IMR-90 (cell line): ENCODE measurements around the gene LIPN. TPM values are rescaled to one million over a fixed set of nuclear protein-coding genes. Genes with fewer than 3 reads are reported as not detected.

Source experiments
- ATAC-seq: fragments of 200-7000 bp; cut with Tn5 transposase; 2 replicates; pipeline ENCODE4 v1.9.1; 2020; ENCODE audit warnings: low read depth, mild to moderate bottlenecking, moderate library complexity
- BruUV-seq: library from RNA; stranded (reverse); fragments of 400-500 nt; replicated peaks from 2 replicates; lab custom pipeline; 2021; lab: Mats Ljungman, UMichigan
- CTCF ChIA-PET: fragments of 300-600 bp; formaldehyde crosslinking; extraction: SDS; loops from one replicate; lab custom pipeline; 2021; ENCODE audit warnings: antibody characterized with exemption; lab: Yijun Ruan, JAX
- POLR2A ChIA-PET: fragments of 300-600 bp; sonication (Branson Sonifier 250); formaldehyde crosslinking; loops from one replicate; lab custom pipeline; 2022; ENCODE audit warnings: antibody characterized with exemption; ENCODE audit not compliant: unreplicated experiment; lab: Charles Lee
- DNase-seq: peaks from one replicate; pipeline ENCODE4 v3.0.0; 2013
- H2AFZ ChIP-seq: replicated peaks from 2 replicates; pipeline ENCODE3; 2013; ENCODE audit warnings: low read length, mild to moderate bottlenecking; ENCODE audit not compliant: poor library complexity
- H2AK5ac ChIP-seq: 2 replicates; pipeline ENCODE4 v1.6.1; 2013; ENCODE audit warnings: low read depth, low read length, inconsistent platforms
- H2AK9ac ChIP-seq: replicated peaks from 2 replicates; pipeline ENCODE3; 2013; ENCODE audit warnings: mild to moderate bottlenecking, low read depth, low read length, moderate library complexity; ENCODE audit not compliant: poor library complexity
- H2BK120ac ChIP-seq: 2 replicates; pipeline ENCODE4 v1.6.1; 2013; ENCODE audit warnings: low read depth, low read length, inconsistent platforms
- H2BK15ac ChIP-seq: 3 replicates; pipeline ENCODE4 v1.6.1; 2013; ENCODE audit warnings: low read depth, low read length, inconsistent platforms
- H2BK20ac ChIP-seq: 2 replicates; pipeline ENCODE4 v1.6.1; 2013; ENCODE audit warnings: low read depth, mild to moderate bottlenecking, inconsistent platforms, low read length, moderate library complexity
- H2BK5ac ChIP-seq: 2 replicates; pipeline ENCODE4 v1.6.1; 2013; ENCODE audit warnings: mild to moderate bottlenecking, low read depth, low read length, inconsistent platforms; ENCODE audit not compliant: poor library complexity, severe bottlenecking
- H3K14ac ChIP-seq: replicated peaks from 2 replicates; pipeline ENCODE4 v1.6.1; 2013; ENCODE audit warnings: low read depth, low read length, inconsistent platforms
- H3K18ac ChIP-seq: 2 replicates; pipeline ENCODE4 v1.6.1; 2013; ENCODE audit warnings: low read depth, low read length, control low read depth
- H3K23ac ChIP-seq: 2 replicates; pipeline ENCODE4 v1.6.1; 2013; ENCODE audit warnings: low read depth, low read length, inconsistent platforms
- H3K27ac ChIP-seq: 2 replicates; pipeline ENCODE4 v1.5.1; 2013; ENCODE audit warnings: mild to moderate bottlenecking, control low read depth, low read length; ENCODE audit not compliant: insufficient read depth
- H3K27me3 ChIP-seq: 2 replicates; pipeline ENCODE4 v1.6.1; 2013; ENCODE audit warnings: low read length; ENCODE audit not compliant: control insufficient read depth, insufficient read depth
- H3K36me3 ChIP-seq: 2 replicates; pipeline ENCODE4 v1.6.1; 2013; ENCODE audit warnings: low read length, mixed read lengths; ENCODE audit not compliant: control insufficient read depth, insufficient read depth
- H3K4ac ChIP-seq: 2 replicates; pipeline ENCODE4 v1.6.1; 2013; ENCODE audit warnings: low read depth, low read length, inconsistent platforms
- H3K4me1 ChIP-seq: 2 replicates; pipeline ENCODE4 v1.6.1; 2013; ENCODE audit warnings: low read length, mixed read lengths; ENCODE audit not compliant: control insufficient read depth, insufficient read depth
- H3K4me2 ChIP-seq: 2 replicates; pipeline ENCODE4 v1.6.1; 2013; ENCODE audit warnings: low read depth, mild to moderate bottlenecking, control low read depth, low read length, moderate library complexity
- H3K4me3 ChIP-seq: 2 replicates; pipeline ENCODE4 v1.5.1; 2013; ENCODE audit warnings: low read depth, mild to moderate bottlenecking, control low read depth, low read length, moderate library complexity; ENCODE audit not compliant: insufficient read depth
- H3K56ac ChIP-seq: 2 replicates; pipeline ENCODE4 v1.6.1; 2013; ENCODE audit warnings: low read length, inconsistent platforms; ENCODE audit not compliant: insufficient read depth; ENCODE audit errors: extremely low read depth
- H3K79me1 ChIP-seq, 2 experiments: 2 replicates each; pipeline ENCODE4 v1.6.1; 2013; ENCODE audit warnings: low read length in 2 of 2, inconsistent platforms in 1 of 2, low read depth in 1 of 2
- H3K9ac ChIP-seq: 2 replicates; pipeline ENCODE4 v1.6.1; 2013; ENCODE audit warnings: low read depth, low read length, control low read depth
- H3K9me1 ChIP-seq: 2 replicates; pipeline ENCODE4 v1.6.1; 2013; ENCODE audit warnings: low read length, inconsistent platforms; ENCODE audit not compliant: insufficient read depth
- H3K9me3 ChIP-seq: 2 replicates; pipeline ENCODE4 v1.6.1; 2013; ENCODE audit warnings: low read length; ENCODE audit not compliant: control insufficient read depth, insufficient read depth
- H4K20me1 ChIP-seq: 2 replicates; pipeline ENCODE4 v1.6.1; 2013; ENCODE audit warnings: low read length, inconsistent platforms; ENCODE audit not compliant: insufficient read depth
- H4K5ac ChIP-seq: 2 replicates; pipeline ENCODE4 v1.6.1; 2013; ENCODE audit warnings: mild to moderate bottlenecking, low read depth, low read length, control low read depth
- H4K8ac ChIP-seq, 2 experiments: 2 replicates each; pipeline ENCODE4 v1.6.1; 2013; ENCODE audit warnings: low read depth in 2 of 2, low read length in 2 of 2, control low read depth in 1 of 2, inconsistent platforms in 1 of 2
- H4K91ac ChIP-seq: 2 replicates; pipeline ENCODE4 v1.6.1; 2013; ENCODE audit warnings: low read depth, low read length, inconsistent platforms; ENCODE audit not compliant: insufficient read depth
- BHLHE40 ChIP-seq: fragments of 150-350 bp; IDR thresholded peaks from 2 replicates; pipeline ENCODE4 v1.6.1; 2016; ENCODE audit warnings: mild to moderate bottlenecking, low read depth, low read length
- CEBPB ChIP-seq: IDR thresholded peaks from 2 replicates; pipeline ENCODE4 v1.6.1; 2012; ENCODE audit warnings: low read depth, low read length, improper control_type of control experiment
- CHD1 ChIP-seq: IDR thresholded peaks from 2 replicates; pipeline ENCODE4 v1.6.1; 2012; ENCODE audit warnings: low read depth, low read length, improper control_type of control experiment
- CTCF ChIP-seq: conservative IDR thresholded peaks from 2 replicates; pipeline ENCODE4 v1.5.1; 2012; ENCODE audit warnings: mild to moderate bottlenecking, low read depth, low read length, improper control_type of control experiment
- ELK1 ChIP-seq: fragments of 150-350 bp; IDR thresholded peaks from 2 replicates; pipeline ENCODE4 v1.6.1; 2016; ENCODE audit warnings: low read depth, mild to moderate bottlenecking, low read length, moderate library complexity, borderline replicate concordance
- FOS ChIP-seq: fragments of 150-350 bp; IDR thresholded peaks from 2 replicates; pipeline ENCODE4 v1.6.1; 2016; ENCODE audit warnings: low read depth, low read length
- MAFK ChIP-seq: IDR thresholded peaks from 2 replicates; pipeline ENCODE4 v1.6.1; 2012; ENCODE audit warnings: low read depth, low read length, improper control_type of control experiment
- MAZ ChIP-seq: IDR thresholded peaks from 2 replicates; pipeline ENCODE4 v1.6.1; 2012; ENCODE audit warnings: low read depth, mild to moderate bottlenecking, low read length, improper control_type of control experiment, moderate library complexity, borderline replicate concordance
- MXI1 ChIP-seq: IDR thresholded peaks from 2 replicates; pipeline ENCODE4 v1.6.1; 2012; ENCODE audit warnings: low read depth, mild to moderate bottlenecking, low read length, moderate library complexity, borderline replicate concordance
- NFE2L2 ChIP-seq: fragments of 150-350 bp; IDR thresholded peaks from 2 replicates; pipeline ENCODE4 v1.6.1; 2016; ENCODE audit warnings: low read depth, mild to moderate bottlenecking, low read length
- POLR2A ChIP-seq: IDR thresholded peaks from 2 replicates; pipeline ENCODE4 v1.6.1; 2012; ENCODE audit warnings: mild to moderate bottlenecking, low read depth, low read length
- RAD21 ChIP-seq: IDR thresholded peaks from 2 replicates; pipeline ENCODE4 v1.6.1; 2012; ENCODE audit warnings: low read length, improper control_type of control experiment
- RCOR1 ChIP-seq: IDR thresholded peaks from 2 replicates; pipeline ENCODE4 v1.6.1; 2012; ENCODE audit warnings: mild to moderate bottlenecking, low read length, improper control_type of control experiment; ENCODE audit not compliant: insufficient replicate concordance
- RFX5 ChIP-seq: IDR thresholded peaks from 2 replicates; pipeline ENCODE4 v1.8.0; 2012; ENCODE audit warnings: low read depth, mild to moderate bottlenecking, low read length, moderate library complexity
- SMC3 ChIP-seq: fragments of 150-350 bp; IDR thresholded peaks from 2 replicates; pipeline ENCODE4 v1.6.1; 2016; ENCODE audit warnings: low read depth, mild to moderate bottlenecking, antibody characterized with exemption, low read length, moderate library complexity
- WGBS, 2 experiments: methylation state at CpG; one replicate each; pipeline versions ENCODE4 v1.1.5 to v1.1.7; 2013; ENCODE audit warnings: missing lambda C conversion rate in 2 of 2; ENCODE audit not compliant: insufficient read length in 1 of 2; ENCODE audit errors: extremely low coverage in 2 of 2; 5-methylcytosine and 5-hydroxymethylcytosine counted together
- dilution Hi-C: fragments of 300-500 bp; cut with HindIII; formaldehyde crosslinking; loops from one replicate; pipeline ENCODE4 v1.14.3; 2018; ENCODE audit warnings: low sequenced_read_pairs; ENCODE audit not compliant: unreplicated experiment
- in situ Hi-C: fragments of 300-500 bp; cut with MboI; formaldehyde crosslinking; loops from 3 replicates; pipeline ENCODE4 v1.14.3; 2019; ENCODE audit warnings: low sequenced_read_pairs, inconsistent platforms, mixed read lengths
- intact Hi-C: fragments of 100-400 bp; cut with micrococcal nuclease; formaldehyde crosslinking; loops from 2 replicates; pipeline ENCODE4 v1.10.0; 2022
- polyA plus RNA-seq, 3 experiments: library from polyadenylated mRNA; depleted of rRNA; stranded (reverse); fragments of >200 nt; gene quantifications; 2 replicates each; pipeline ENCODE4 v1.2.3, GENCODE V29; 2012; ENCODE audit warnings: low replicate concordance in 1 of 3
- total RNA-seq: library from RNA; depleted of rRNA; stranded (reverse); fragments of >200 nt; gene quantifications from 2 replicates; pipeline ENCODE4 v1.2.3, GENCODE V29; 2012

LIPN gene
- total and polyA plus RNA-seq, 2 of the 4 experiments (the other 2 are of a cell fraction): not detected

GRCh38 chr10:88725798-88726197 lies 34.0 kb upstream of the LIPN start:
- Histone ChIP-seq H3K4me2 (no peak overlapping the region), H2AFZ (no peak overlapping the region), H2BK120ac (no peak overlapping the region), H3K79me1 (no peaks in the 10 kb centered on the region), H2BK5ac (no peak overlapping the region), H3K9me3 (peaks cover 4% of the 10 kb centered on the region; the same call in 1 of the 2 replicates), H4K91ac (no peak overlapping the region), H4K8ac (no peak overlapping the region), H3K36me3 (no peaks in the 10 kb centered on the region), H3K4me1 (no peaks in the 10 kb centered on the region), H2AK9ac (no peak overlapping the region), H3K27me3 (peaks cover 25% of the 10 kb centered on the region), H3K18ac (no peak overlapping the region), H3K27ac (no peak overlapping the region), H4K20me1 (no peaks in the 10 kb centered on the region), H3K23ac (no peak overlapping the region), H2AK5ac (no peak overlapping the region), H3K4me3 (no peak overlapping the region), H3K4ac (no peak overlapping the region), H3K9me1 (no peaks in the 10 kb centered on the region), H2BK15ac (no peak overlapping the region), H3K14ac (no peak overlapping the region), H2BK20ac (no peak overlapping the region), H4K5ac (no peak overlapping the region), H3K56ac (no peak overlapping the region), H3K9ac (no peak overlapping the region)
- in situ Hi-C loops: no loop called here
- ChIA-PET CTCF (interaction anchor here (0.9 to 1.1 kb wide), 2 partner anchors 8 to 19 kb away, joined by 3 read pairs; no protein-coding TSS in a partner anchor), POLR2A (no interaction called here)
- no peak for TF ChIP-seq NFE2L2
- no peak for TF ChIP-seq MAFK
- no peak for TF ChIP-seq CTCF
- no peak for TF ChIP-seq ELK1
- TF ChIP-seq RFX5: no peak
- TF ChIP-seq POLR2A: no peak
- TF ChIP-seq RAD21: no peak
- TF ChIP-seq SMC3: no peak
- no peak for TF ChIP-seq BHLHE40
- no peak for TF ChIP-seq CHD1
- TF ChIP-seq MAZ: no peak
- TF ChIP-seq CEBPB: no peak
- no peak for TF ChIP-seq RCOR1
- TF ChIP-seq FOS: no peak
- TF ChIP-seq MXI1: no peak
- BruUV-seq: no TSS peak
- DNase-seq: no peak
- no peak for ATAC-seq
- no CpG with 5 or more reads among the region's 1 CpG for WGBS, 2 experiments
- intact Hi-C loops: no loop called here
- dilution Hi-C loops: no loop called here
